Panc1 (cell line): Measurements from ENCODE around the gene LARP4B.

Source experiments
- POLR2AphosphoS5 ChIP-seq: IDR thresholded peaks from 2 replicates; pipeline ENCODE4 v1.6.1; 2012; ENCODE audit warnings: mild to moderate bottlenecking, low read depth, low read length, moderate library complexity
- TCF7L2 ChIP-seq: IDR thresholded peaks from 2 replicates; pipeline ENCODE4 v1.6.1; 2011; ENCODE audit warnings: mild to moderate bottlenecking, low read depth, low read length, inconsistent platforms
- TF ChIP-seq, protein P1 (sequence below): fragments of 450-650 bp; IDR thresholded peaks from 2 replicates; pipeline ENCODE4 v1.5.1; 2017; ENCODE audit warnings: mild to moderate bottlenecking

GRCh38 chr10:943334-944033 is 12.0 kb upstream of the LARP4B start:
- TF ChIP-seq, protein P1, sequence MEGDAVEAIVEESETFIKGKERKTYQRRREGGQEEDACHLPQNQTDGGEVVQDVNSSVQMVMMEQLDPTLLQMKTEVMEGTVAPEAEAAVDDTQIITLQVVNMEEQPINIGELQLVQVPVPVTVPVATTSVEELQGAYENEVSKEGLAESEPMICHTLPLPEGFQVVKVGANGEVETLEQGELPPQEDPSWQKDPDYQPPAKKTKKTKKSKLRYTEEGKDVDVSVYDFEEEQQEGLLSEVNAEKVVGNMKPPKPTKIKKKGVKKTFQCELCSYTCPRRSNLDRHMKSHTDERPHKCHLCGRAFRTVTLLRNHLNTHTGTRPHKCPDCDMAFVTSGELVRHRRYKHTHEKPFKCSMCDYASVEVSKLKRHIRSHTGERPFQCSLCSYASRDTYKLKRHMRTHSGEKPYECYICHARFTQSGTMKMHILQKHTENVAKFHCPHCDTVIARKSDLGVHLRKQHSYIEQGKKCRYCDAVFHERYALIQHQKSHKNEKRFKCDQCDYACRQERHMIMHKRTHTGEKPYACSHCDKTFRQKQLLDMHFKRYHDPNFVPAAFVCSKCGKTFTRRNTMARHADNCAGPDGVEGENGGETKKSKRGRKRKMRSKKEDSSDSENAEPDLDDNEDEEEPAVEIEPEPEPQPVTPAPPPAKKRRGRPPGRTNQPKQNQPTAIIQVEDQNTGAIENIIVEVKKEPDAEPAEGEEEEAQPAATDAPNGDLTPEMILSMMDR, result no peak
- TF ChIP-seq POLR2AphosphoS5, result no peak
- no peak for TF ChIP-seq TCF7L2
